ENCODE data around the gene KIF18B. TPM values are rescaled to one million over a fixed set of nuclear protein-coding genes. Genes with fewer than 3 reads are reported as not detected.

The KIF18B gene
- polyA plus RNA-seq, 1 experiment = 2.4 TPM

DNA sequence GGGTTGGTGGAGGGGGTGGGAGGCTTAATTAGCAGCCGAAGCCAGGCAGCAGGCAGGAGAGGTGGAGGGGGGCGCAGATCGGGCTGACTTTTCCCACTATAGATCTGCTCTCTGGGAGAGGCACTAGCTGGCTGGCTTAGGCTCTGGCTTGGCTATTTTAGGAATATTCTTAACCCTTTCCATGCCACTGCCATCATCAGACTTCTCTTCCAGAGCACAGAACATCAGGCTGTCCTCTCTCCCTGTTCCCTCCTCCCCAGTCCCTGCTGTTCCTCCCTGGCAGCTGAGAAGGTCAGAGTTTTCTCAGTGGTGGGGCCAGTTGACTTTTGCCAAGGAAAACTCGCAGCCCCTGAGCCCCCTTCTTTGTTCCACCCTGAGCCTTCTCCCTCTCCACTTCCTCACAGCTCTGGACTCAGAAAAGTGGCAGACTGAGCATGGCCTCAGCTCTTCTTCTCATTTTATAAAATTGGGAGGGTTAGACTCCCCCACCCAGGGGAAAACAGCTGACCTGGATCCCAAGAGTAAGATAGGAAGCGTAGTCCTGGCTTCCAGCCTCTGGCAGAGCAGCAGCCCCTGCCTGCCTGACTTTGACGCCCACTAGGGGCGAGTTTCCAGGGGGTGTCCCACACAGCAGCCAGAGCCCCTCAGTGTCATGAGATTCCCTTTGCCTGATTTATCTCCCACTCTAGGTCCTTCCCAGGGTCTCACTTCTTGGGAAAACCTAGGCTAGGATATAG lies 30.4 kb upstream of the KIF18B start:
- DNase-seq (ENCODE audit: low read depth, low spot score) = no peak
- TF ChIP-seq, protein P1, sequence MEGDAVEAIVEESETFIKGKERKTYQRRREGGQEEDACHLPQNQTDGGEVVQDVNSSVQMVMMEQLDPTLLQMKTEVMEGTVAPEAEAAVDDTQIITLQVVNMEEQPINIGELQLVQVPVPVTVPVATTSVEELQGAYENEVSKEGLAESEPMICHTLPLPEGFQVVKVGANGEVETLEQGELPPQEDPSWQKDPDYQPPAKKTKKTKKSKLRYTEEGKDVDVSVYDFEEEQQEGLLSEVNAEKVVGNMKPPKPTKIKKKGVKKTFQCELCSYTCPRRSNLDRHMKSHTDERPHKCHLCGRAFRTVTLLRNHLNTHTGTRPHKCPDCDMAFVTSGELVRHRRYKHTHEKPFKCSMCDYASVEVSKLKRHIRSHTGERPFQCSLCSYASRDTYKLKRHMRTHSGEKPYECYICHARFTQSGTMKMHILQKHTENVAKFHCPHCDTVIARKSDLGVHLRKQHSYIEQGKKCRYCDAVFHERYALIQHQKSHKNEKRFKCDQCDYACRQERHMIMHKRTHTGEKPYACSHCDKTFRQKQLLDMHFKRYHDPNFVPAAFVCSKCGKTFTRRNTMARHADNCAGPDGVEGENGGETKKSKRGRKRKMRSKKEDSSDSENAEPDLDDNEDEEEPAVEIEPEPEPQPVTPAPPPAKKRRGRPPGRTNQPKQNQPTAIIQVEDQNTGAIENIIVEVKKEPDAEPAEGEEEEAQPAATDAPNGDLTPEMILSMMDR (IDR thresholded peaks at IDR 0.05; ENCODE audit: low read depth, low read length) = no peak
- Histone ChIP-seq H3K4me3 (ENCODE audit: low read depth, low read length) (no peak overlapping the region), H3K27ac (ENCODE audit: low read depth, low read length) (no peak overlapping the region), H3K27me3 (ENCODE audit: control insufficient read depth, insufficient read depth, low read length) (peaks cover 2% of the 10 kb centered on the region), H3K9me3 (ENCODE audit: control insufficient read depth, insufficient read depth, low read length) (no peaks in the 10 kb centered on the region)
- ChIA-PET CTCF (interaction anchor here (1.4 to 1.9 kb wide), 2 partner anchors 42 to 44 kb away, joined by 6 to 10 read pairs; no protein-coding TSS in a partner anchor), POLR2A (interaction anchor here (0.5 to 0.8 kb wide), 3 partner anchors 35 to 542 kb away, joined by 3 to 8 read pairs (median 3); no protein-coding TSS in a partner anchor)

DNA sequence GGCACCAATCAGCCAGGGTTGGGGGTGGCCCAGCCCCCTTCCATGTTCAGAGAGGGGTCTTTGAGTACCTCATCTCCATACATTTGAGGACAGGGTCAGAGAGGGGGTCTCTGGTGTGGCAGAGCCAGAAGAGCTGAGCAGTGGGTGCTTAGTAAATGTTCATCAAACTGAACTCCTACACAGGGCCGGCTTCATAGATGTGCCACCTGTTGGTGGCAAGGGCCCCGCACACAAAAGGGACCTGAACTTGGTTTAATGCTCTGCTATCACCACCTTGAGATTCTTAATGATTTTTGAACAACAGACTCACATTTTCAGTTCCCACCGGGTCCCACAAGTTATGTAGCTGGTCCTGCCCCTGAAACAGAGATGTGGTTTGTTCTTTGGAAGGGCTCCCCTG lies 29.5 kb upstream of the KIF18B start:
- H3K4me3 ChIP-seq (ENCODE audit: low read depth, low read length) = no peak overlapping the region
- TF ChIP-seq, protein P1 (IDR thresholded peaks at IDR 0.05; ENCODE audit: low read depth, low read length) = no peak
- POLR2A ChIA-PET = interaction anchor here (0.8 kb wide), 1 partner anchor 36 kb away, joined by 3 read pairs; no protein-coding TSS in a partner anchor
- H3K27ac ChIP-seq (ENCODE audit: low read depth, low read length) = no peak overlapping the region
- no peaks in the 10 kb centered on the region for H3K9me3 ChIP-seq (ENCODE audit: control insufficient read depth, insufficient read depth, low read length)
- CTCF ChIA-PET = interaction anchor here (0.6 to 1.4 kb wide), 2 partner anchors 9 to 45 kb away, joined by 3 to 6 read pairs; partner anchors contain the start of gene C1QL1
- no peak for DNase-seq (ENCODE audit: low read depth, low spot score)
- H3K27me3 ChIP-seq (ENCODE audit: control insufficient read depth, insufficient read depth, low read length) = peaks cover 2% of the 10 kb centered on the region

- Histone ChIP-seq H3K9me3 (ENCODE audit: control insufficient read depth, insufficient read depth, low read length) (no peaks in the 10 kb centered on the region), H3K27ac (ENCODE audit: low read depth, low read length) (no peak overlapping the region), H3K4me3 (ENCODE audit: low read depth, low read length) (no peak overlapping the region), H3K27me3 (ENCODE audit: control insufficient read depth, insufficient read depth, low read length) (peaks cover 2% of the 10 kb centered on the region)
- ChIA-PET POLR2A (no interaction called here), CTCF (no interaction called here)
- no peak for DNase-seq (ENCODE audit: low read depth, low spot score)
- TF ChIP-seq, protein P1 (IDR thresholded peaks at IDR 0.05; ENCODE audit: low read depth, low read length) = no peak
These were observed 28.6 kb upstream of the KIF18B start for GRCh38 chr17:44976206-44976605.

DNA sequence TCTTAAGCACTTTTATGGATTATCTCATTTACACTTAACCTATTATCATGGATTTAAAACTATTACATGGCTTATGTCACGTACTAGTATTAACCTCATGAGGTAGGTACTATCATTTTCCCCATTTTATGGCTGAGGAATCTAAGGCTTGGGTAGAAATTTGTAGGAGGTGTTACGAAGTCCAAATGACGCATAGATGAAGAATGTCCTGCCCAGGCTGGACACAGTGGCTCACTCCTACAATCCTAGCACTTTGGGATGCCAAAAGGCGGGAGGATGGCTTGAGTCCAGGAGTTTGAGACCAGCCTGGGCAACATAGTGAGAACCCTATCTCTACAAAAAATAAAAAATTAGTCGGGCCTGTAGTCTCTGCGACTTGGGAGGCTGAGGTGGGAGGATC lies 25.4 kb upstream of the KIF18B start:
- Histone ChIP-seq H3K9me3 (ENCODE audit: control insufficient read depth, insufficient read depth, low read length) (no peaks in the 10 kb centered on the region; the same call in 1 of the 2 replicates), H3K4me3 (ENCODE audit: low read depth, low read length) (no peak overlapping the region), H3K27me3 (ENCODE audit: control insufficient read depth, insufficient read depth, low read length) (peaks cover 16% of the 10 kb centered on the region), H3K27ac (ENCODE audit: low read depth, low read length) (no peak overlapping the region)
- POLR2A ChIA-PET = no interaction called here
- TF ChIP-seq, protein P1 (IDR thresholded peaks at IDR 0.05; ENCODE audit: low read depth, low read length) = no peak
- no peak for DNase-seq (ENCODE audit: low read depth, low spot score)
- CTCF ChIA-PET = no interaction called here
